Liver (tissue), 9 donors: ENCODE results near the gene ATAD1. TPM values are rescaled to one million over a fixed set of nuclear protein-coding genes. Genes with fewer than 3 reads are reported as not detected.

ENCODE experiments used
- DNase-seq: peaks from one replicate; pipeline ENCODE4 v3.0.0-alpha.2; 2017; ENCODE audit warnings: low spot score
- H3K27ac ChIP-seq, 2 donors: one replicate each; pipeline ENCODE4 v1.7.0; 2013; ENCODE audit warnings: inconsistent platforms in 2 of 2, low read length in 2 of 2, control low read depth in 1 of 2, low read depth in 1 of 2, mild to moderate bottlenecking in 1 of 2
- H3K27me3 ChIP-seq, 4 donors: one replicate each; pipeline versions ENCODE4 v1.6.1 to v1.7.0; 2013; ENCODE audit warnings: low read length in 3 of 4, inconsistent platforms in 1 of 4, mild to moderate bottlenecking in 1 of 4, moderate library complexity in 1 of 4; ENCODE audit not compliant: control insufficient read depth in 4 of 4, insufficient read depth in 4 of 4
- H3K36me3 ChIP-seq, 4 donors: one replicate each; pipeline versions ENCODE4 v1.6.1 to v1.7.0; 2013; ENCODE audit warnings: low read length in 3 of 4, mild to moderate bottlenecking in 3 of 4, low read depth in 1 of 4, moderate library complexity in 1 of 4; ENCODE audit not compliant: control insufficient read depth in 4 of 4, insufficient read depth in 3 of 4
- H3K4me1 ChIP-seq, 4 donors: one replicate each; pipeline versions ENCODE4 v1.6.1 to v1.7.0; 2013; ENCODE audit warnings: low read length in 3 of 4, mild to moderate bottlenecking in 3 of 4, moderate library complexity in 1 of 4; ENCODE audit not compliant: control insufficient read depth in 4 of 4, insufficient read depth in 4 of 4
- H3K4me3 ChIP-seq, 3 donors: one replicate each; pipeline versions ENCODE4 v1.6.1 to v1.7.0; 2013; ENCODE audit warnings: low read length in 3 of 3, control low read depth in 1 of 3, low read depth in 1 of 3, mild to moderate bottlenecking in 1 of 3
- H3K9ac ChIP-seq, 2 donors: one replicate each; pipeline ENCODE4 v1.7.0; 2013; ENCODE audit warnings: low read length in 2 of 2, mild to moderate bottlenecking in 2 of 2, moderate library complexity in 2 of 2, control low read depth in 1 of 2, low read depth in 1 of 2
- H3K9me3 ChIP-seq, 4 donors: one replicate each; pipeline versions ENCODE4 v1.6.1 to v1.7.0; 2013; ENCODE audit warnings: low read length in 3 of 4; ENCODE audit not compliant: control insufficient read depth in 4 of 4
- ATF3 ChIP-seq: IDR thresholded peaks from 2 replicates; pipeline ENCODE4 v1.6.1; 2016; ENCODE audit warnings: antibody characterized with exemption
- CTCF ChIP-seq: fragments of 150-350 bp; IDR thresholded peaks from 2 replicates; pipeline ENCODE4 v1.5.1; 2017; ENCODE audit warnings: improper control_type of control experiment, low read depth, low read length; ENCODE audit not compliant: missing input control
- EGR1 ChIP-seq, 2 donors: IDR thresholded peaks; 2 replicates each; pipeline ENCODE4 v1.6.1; 2016 to 2018; ENCODE audit warnings: antibody characterized with exemption in 2 of 2, low read depth in 2 of 2
- FOXA2 ChIP-seq: IDR thresholded peaks from 2 replicates; pipeline ENCODE4 v1.6.1; 2016; ENCODE audit warnings: antibody characterized with exemption
- GABPA ChIP-seq, 2 donors: IDR thresholded peaks in 1 of 2; conservative IDR thresholded peaks in 1 of 2; 2 replicates each; pipeline ENCODE4 v1.6.1; 2016; ENCODE audit warnings: antibody characterized with exemption in 2 of 2, mild to moderate bottlenecking in 1 of 2, moderate library complexity in 1 of 2
- HNF4A ChIP-seq, 2 donors: conservative IDR thresholded peaks; 2 replicates each; pipeline ENCODE4 v1.6.1; 2016; ENCODE audit warnings: antibody characterized with exemption in 2 of 2, mild to moderate bottlenecking in 2 of 2
- HNF4G ChIP-seq: IDR thresholded peaks from 2 replicates; pipeline ENCODE4 v1.6.1; 2016; ENCODE audit warnings: antibody characterized with exemption
- MAX ChIP-seq: IDR thresholded peaks from 2 replicates; pipeline ENCODE4 v1.6.1; 2016; ENCODE audit warnings: antibody characterized with exemption
- RAD21 ChIP-seq, 2 donors: IDR thresholded peaks; 2 replicates each; pipeline ENCODE4 v1.6.1; 2016; ENCODE audit warnings: antibody characterized with exemption in 2 of 2, mild to moderate bottlenecking in 2 of 2
- REST ChIP-seq: IDR thresholded peaks from 2 replicates; pipeline ENCODE4 v1.6.1; 2016; ENCODE audit warnings: antibody characterized with exemption, mild to moderate bottlenecking
- RXRA ChIP-seq, 2 donors: IDR thresholded peaks; 2 replicates each; pipeline ENCODE4 v1.6.1; 2017 to 2018; ENCODE audit warnings: antibody characterized with exemption in 2 of 2, mild to moderate bottlenecking in 1 of 2
- SP1 ChIP-seq: IDR thresholded peaks from 2 replicates; pipeline ENCODE4 v1.6.1; 2018; ENCODE audit warnings: antibody characterized with exemption, mild to moderate bottlenecking
- TAF1 ChIP-seq: conservative IDR thresholded peaks from 2 replicates; pipeline ENCODE4 v1.6.1; 2016; ENCODE audit warnings: antibody characterized with exemption, mild to moderate bottlenecking
- YY1 ChIP-seq: IDR thresholded peaks from 2 replicates; pipeline ENCODE4 v1.6.1; 2016; ENCODE audit warnings: antibody characterized with exemption, mild to moderate bottlenecking
- WGBS: extraction: QIAGEN DNeasy Blood & Tissue Kit; methylation state at CpG from one replicate; pipeline ENCODE4 v1.1.7; 2013; 5-methylcytosine and 5-hydroxymethylcytosine counted together
- polyA plus RNA-seq, 2 donors: library from polyadenylated mRNA; stranded (reverse) in 1 of 2; unstranded in 1 of 2; fragments of 200-250 nt in 1 of 2; fragments of >200 nt in 1 of 2; fragmentation: Nextera tagmentation in 1 of 2; extraction: Ambion mirVana in 1 of 2; gene quantifications; one replicate each; pipeline versions ENCODE4 v1.2.1 to v1.2.3, GENCODE V29; 2013 to 2015
- total RNA-seq, 2 donors: library from RNA; depleted of rRNA; stranded (reverse); fragments of >200 nt; gene quantifications; one replicate each; pipeline ENCODE4 v1.2.3, GENCODE V29; 2014
- donor health status: healthy.
- donor health status: healthy.
- donor health status: healthy.
- donor health status: healthy.
- donor health status: healthy.

Gene ATAD1
- total and polyA plus RNA-seq, 4 donors, result 12.6 to 33.4 (median 13.1) TPM

GRCh38 chr10:87846023-87846422, 28.0 kb upstream of the ATAD1 start:
- no peak overlapping the region for H3K9ac ChIP-seq
- no peaks in the 10 kb centered on the region for H3K27me3 ChIP-seq
- no peaks in the 10 kb centered on the region for H3K4me1 ChIP-seq
- H3K4me3 ChIP-seq, result no peak overlapping the region
- WGBS, result 79% methylated on average over 7 of the region's 7 CpGs
- no peaks in the 10 kb centered on the region for H3K36me3 ChIP-seq
- H3K27ac ChIP-seq, result no peak overlapping the region
- DNase-seq, result no peak
- no peaks in the 10 kb centered on the region for H3K9me3 ChIP-seq
- TF ChIP-seq CTCF, result no peak

GRCh38 chr10:87845624-87845998, 27.6 kb upstream of the ATAD1 start:
- DNase-seq, result no peak
- no peak overlapping the region for H3K4me3 ChIP-seq

More at GRCh38 chr10:87845624-87845998, 27.6 kb upstream of the ATAD1 start:
- TF ChIP-seq RXRA (IDR thresholded peaks at IDR 0.05), result no peak
- TF ChIP-seq TAF1, result no peak
- TF ChIP-seq SP1, result no peak
- no peak for TF ChIP-seq HNF4G
- TF ChIP-seq EGR1 (IDR thresholded peaks at IDR 0.05; ENCODE audit: low read depth in 2 of 2), result no peak
- TF ChIP-seq ATF3, result no peak
- TF ChIP-seq REST, result no peak
- TF ChIP-seq MAX, result no peak
- no peak for TF ChIP-seq HNF4A (conservative IDR thresholded peaks at IDR 0.05)
- no peak for TF ChIP-seq CTCF
- no peak for TF ChIP-seq GABPA (IDR thresholded peaks at IDR 0.05 in 1 of 2, conservative IDR thresholded peaks at IDR 0.05 in 1 of 2)
- TF ChIP-seq RAD21 (IDR thresholded peaks at IDR 0.05), result no peak
- no peak for TF ChIP-seq YY1
- TF ChIP-seq FOXA2, result no peak
- H3K27ac ChIP-seq, result no peak overlapping the region
- WGBS, result 97% methylated on average over 3 of the region's 3 CpGs
- no peaks in the 10 kb centered on the region for H3K9me3 ChIP-seq
- no peaks in the 10 kb centered on the region for H3K27me3 ChIP-seq
- no peak overlapping the region for H3K9ac ChIP-seq
- H3K4me1 ChIP-seq, result no peaks in the 10 kb centered on the region
- H3K36me3 ChIP-seq, result no peaks in the 10 kb centered on the region
